ENCODE results near the gene ATRN. TPM values are rescaled to one million over a fixed set of nuclear protein-coding genes. Genes with fewer than 3 reads are reported as not detected.

Gene ATRN
- total RNA-seq, 2 donors from 2014 or later, result 22.6 to 23.1 TPM

GRCh38 chr20:3646067-3646440 lies 175.2 kb downstream of the ATRN start:
- DNase-seq (no peak), ATAC-seq (no peak)
- intact Hi-C loops (cut with DNase I, micrococcal nuclease), result no loop called here

GRCh38 chr20:3646651-3647050 lies 175.8 kb downstream of the ATRN start:
- DNase-seq (no peak), ATAC-seq (no peak)
- intact Hi-C loops (cut with DNase I, micrococcal nuclease), result no loop called here

GRCh38 chr20:3647473-3647872 lies 176.7 kb downstream of the ATRN start:
- ATAC-seq (no peak), DNase-seq (no peak)
- intact Hi-C loops (cut with DNase I, micrococcal nuclease), result no loop called here

- intact Hi-C loops (cut with DNase I, micrococcal nuclease), result no loop called here
These were observed 178.1 kb downstream of the ATRN start for GRCh38 chr20:3648951-3649350.

GRCh38 chr20:3651204-3651962 lies 180.6 kb downstream of the ATRN start:
- ATAC-seq (no peak), DNase-seq (no peak)
- intact Hi-C loops (cut with DNase I, micrococcal nuclease), result no loop called here

More at GRCh38 chr20:3648951-3649350, 178.1 kb downstream of the ATRN start:
- ATAC-seq, result no peak
- no peak for DNase-seq

GRCh38 chr20:3652221-3652620 lies 181.4 kb downstream of the ATRN start:
- DNase-seq (no peak), ATAC-seq (no peak)
- intact Hi-C loops (cut with DNase I, micrococcal nuclease), result no loop called here

GRCh38 chr20:3652676-3653596 lies 182.1 kb downstream of the ATRN start:
- DNase-seq, result no peak
- intact Hi-C loops (cut with DNase I, micrococcal nuclease), result no loop called here
- ATAC-seq, result no peak

- intact Hi-C loops (cut with DNase I, micrococcal nuclease), result no loop called here
- DNase-seq (no peak), ATAC-seq (no peak)
These were observed 183.1 kb downstream of the ATRN start for GRCh38 chr20:3653921-3654320.

GRCh38 chr20:3654326-3655130 lies 183.7 kb downstream of the ATRN start:
- intact Hi-C loops (cut with DNase I, micrococcal nuclease), result no loop called here
- ATAC-seq (no peak), DNase-seq (no peak)

- intact Hi-C loops (cut with DNase I, micrococcal nuclease), result no loop called here
These were observed 184.2 kb downstream of the ATRN start for GRCh38 chr20:3655131-3655405.

GRCh38 chr20:3658019-3658715 lies 187.3 kb downstream of the ATRN start:
- intact Hi-C loops (cut with DNase I, micrococcal nuclease), result no loop called here
- DNase-seq (no peak), ATAC-seq (no peak)

More at GRCh38 chr20:3655131-3655405, 184.2 kb downstream of the ATRN start:
- ATAC-seq (no peak), DNase-seq (no peak)

GRCh38 chr20:3658716-3659491 lies 188.1 kb downstream of the ATRN start:
- intact Hi-C loops (cut with DNase I, micrococcal nuclease), result no loop called here
- DNase-seq (no peak), ATAC-seq (no peak)

- intact Hi-C loops (cut with DNase I, micrococcal nuclease), result no loop called here
- DNase-seq (no peak), ATAC-seq (no peak)
These were observed 188.9 kb downstream of the ATRN start for GRCh38 chr20:3659492-3660261.

- DNase-seq, result no peak
- ATAC-seq, result no peak
- intact Hi-C loops (cut with DNase I, micrococcal nuclease), result no loop called here
These were observed 189.6 kb downstream of the ATRN start for GRCh38 chr20:3660262-3661059.

- DNase-seq (no peak), ATAC-seq (no peak)
- intact Hi-C loops (cut with DNase I, micrococcal nuclease), result no loop called here
These were observed 190.4 kb downstream of the ATRN start for GRCh38 chr20:3661060-3661813.

Data from left colon (tissue), 2 donors.